ENCODE measurements around the gene NPIPA8.
"Not testable (repeated sequence)": the region's sequence is repeated elsewhere in the genome, so short reads cannot be mapped to it uniquely, and the experiment has no call there.

The NPIPA8 gene

GRCh38 chr16:18336636-18337035 lies at the start of gene NPIPA8:
Gene NPIPA8 (minus strand): TSS chr16:18336736. CDS start chr16:18332662, 4,074 bp downstream.
- DNase-seq (ENCODE audit: low spot score), result not testable (repeated sequence)

- DNase-seq (ENCODE audit: low spot score), result not testable (repeated sequence)
Observed at GRCh38 chr16:18385285-18385684, 48.7 kb upstream of the NPIPA8 start.

DNA sequence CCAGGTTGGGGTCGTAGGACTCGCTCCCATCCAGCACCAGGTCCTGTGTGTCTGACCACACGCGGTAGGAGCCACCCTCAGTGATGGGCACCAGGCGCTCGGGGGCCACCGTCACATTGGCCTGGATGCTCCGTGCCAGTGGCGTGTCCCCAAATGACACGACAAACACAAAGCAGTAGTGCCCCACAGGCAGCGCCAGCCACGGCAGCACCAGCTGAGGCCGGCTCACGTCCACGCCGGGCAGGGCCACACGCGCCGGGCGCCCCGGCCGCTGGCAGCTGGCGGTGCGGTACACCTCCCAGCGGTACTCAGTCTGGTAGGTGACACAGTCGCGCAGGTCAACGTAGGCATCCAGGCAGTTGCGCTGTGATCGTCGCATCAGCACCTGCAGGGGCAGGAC lies 48.3 kb upstream of the NPIPA8 start:
- not testable (repeated sequence) for DNase-seq (ENCODE audit: low spot score)

DNA sequence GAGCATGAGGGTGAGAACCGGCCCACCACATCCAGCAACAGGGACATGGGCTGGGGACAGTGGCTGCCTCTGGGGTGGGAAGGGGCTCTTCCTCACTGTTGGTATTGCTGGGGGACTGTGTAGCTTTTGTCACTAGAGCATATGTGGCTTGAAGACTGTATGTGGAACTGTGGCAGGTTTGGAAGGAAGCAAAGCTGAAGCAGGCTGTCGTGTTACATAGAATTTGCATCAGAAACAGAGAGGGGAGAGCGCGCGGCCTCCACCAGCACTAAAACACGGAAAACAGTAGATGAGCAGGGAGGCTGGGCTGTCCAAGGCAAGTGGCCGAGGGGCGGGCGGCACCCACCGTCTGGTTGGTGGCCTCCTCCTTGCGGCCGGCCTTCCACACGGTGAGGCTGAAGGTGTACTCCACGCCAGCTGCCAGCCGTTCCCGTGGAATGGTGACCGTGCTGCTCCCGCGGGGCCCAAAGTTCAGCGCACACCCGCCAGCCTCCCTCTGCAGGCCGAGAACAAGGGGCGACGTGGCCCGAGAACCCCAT lies 47.6 kb upstream of the NPIPA8 start:
- not testable (repeated sequence) for DNase-seq (ENCODE audit: low spot score)

DNA sequence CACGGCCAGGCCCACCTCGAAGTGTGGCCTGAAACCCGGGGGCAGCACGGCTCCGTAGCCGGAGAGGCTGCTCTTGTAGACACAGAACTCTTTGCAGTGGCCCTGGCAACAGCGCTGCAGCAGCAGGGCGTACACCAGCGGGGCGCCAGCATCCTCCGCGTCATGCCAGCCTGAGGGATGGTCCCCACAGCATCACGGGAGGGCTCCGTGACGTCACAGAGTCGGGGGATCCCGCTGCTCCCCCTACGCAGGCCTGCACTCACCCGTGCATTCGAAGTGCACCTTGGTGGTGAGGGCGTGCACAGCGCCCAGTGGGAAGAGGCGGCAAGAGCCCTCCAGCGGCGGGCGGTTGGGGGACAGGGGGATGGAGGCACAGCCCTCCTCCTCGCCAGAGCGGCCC lies 46.2 kb upstream of the NPIPA8 start:
- not testable (repeated sequence) for DNase-seq (ENCODE audit: low spot score)

GRCh38 chr16:18347742-18348141 lies 11.2 kb upstream of the NPIPA8 start:
- DNase-seq (ENCODE audit: low spot score), result not testable (repeated sequence)

GRCh38 chr16:18346993-18347392 lies 10.5 kb upstream of the NPIPA8 start:
- not testable (repeated sequence) for DNase-seq (ENCODE audit: low spot score)

- not testable (repeated sequence) for DNase-seq (ENCODE audit: low spot score)
Observed at GRCh38 chr16:18344634-18345033, 8.1 kb upstream of the NPIPA8 start.

GRCh38 chr16:18341986-18342385 lies 5.5 kb upstream of the NPIPA8 start:
- not testable (repeated sequence) for DNase-seq (ENCODE audit: low spot score)

- not testable (repeated sequence) for DNase-seq (ENCODE audit: low spot score)
Observed at GRCh38 chr16:18341417-18341960, 5.0 kb upstream of the NPIPA8 start.

GRCh38 chr16:18339210-18339609 lies 2.7 kb upstream of the NPIPA8 start:
- not testable (repeated sequence) for DNase-seq (ENCODE audit: low spot score)

GRCh38 chr16:18311811-18312210 lies 24.7 kb downstream of the NPIPA8 start:
- DNase-seq (ENCODE audit: low spot score), result not testable (repeated sequence)

- not testable (repeated sequence) for DNase-seq (ENCODE audit: low spot score)
Observed at GRCh38 chr16:18309159-18309558, 27.4 kb downstream of the NPIPA8 start.

DNA sequence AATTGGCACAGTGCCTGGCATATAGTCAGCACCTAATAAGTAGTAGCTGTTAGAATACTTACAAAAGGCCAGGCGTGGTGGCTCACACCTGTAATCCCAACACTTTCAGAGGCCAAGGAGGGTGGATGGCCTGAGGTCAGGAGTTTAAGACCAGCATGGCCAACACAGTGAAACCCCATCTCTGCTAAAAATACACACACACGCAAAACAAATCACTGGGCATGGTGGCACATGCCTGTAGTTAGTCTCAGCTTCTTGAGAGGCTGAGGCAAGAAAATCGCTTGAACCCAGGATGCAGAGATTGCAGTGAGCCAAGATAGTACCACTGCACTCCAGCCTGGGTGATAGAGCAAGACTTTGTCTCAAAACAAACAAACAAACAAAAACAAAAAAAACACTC lies 29.3 kb downstream of the NPIPA8 start:
- not testable (repeated sequence) for DNase-seq (ENCODE audit: low spot score)

DNA sequence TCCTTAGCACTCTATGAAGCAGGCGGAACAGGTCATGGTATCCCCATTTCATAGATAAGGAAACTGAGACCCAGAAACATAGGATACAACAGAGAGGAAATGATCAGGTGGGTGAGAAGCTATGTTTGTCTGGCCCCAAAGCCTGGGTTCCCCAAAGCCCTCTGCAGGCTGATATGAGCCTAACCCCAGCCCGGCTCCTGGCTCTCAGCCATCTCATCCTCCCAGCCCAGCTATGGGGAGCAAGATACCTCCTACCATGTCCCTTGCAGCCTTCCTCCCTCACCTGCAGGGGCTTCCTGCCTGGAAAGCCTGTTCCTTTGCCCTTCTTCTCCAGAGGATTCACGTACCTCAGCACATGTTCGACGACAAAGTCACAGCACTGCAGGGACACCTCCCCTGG lies 30.5 kb downstream of the NPIPA8 start:
- not testable (repeated sequence) for DNase-seq (ENCODE audit: low spot score)

- not testable (repeated sequence) for DNase-seq (ENCODE audit: low spot score)
Observed at GRCh38 chr16:18303059-18303706, 33.4 kb downstream of the NPIPA8 start.

DNA sequence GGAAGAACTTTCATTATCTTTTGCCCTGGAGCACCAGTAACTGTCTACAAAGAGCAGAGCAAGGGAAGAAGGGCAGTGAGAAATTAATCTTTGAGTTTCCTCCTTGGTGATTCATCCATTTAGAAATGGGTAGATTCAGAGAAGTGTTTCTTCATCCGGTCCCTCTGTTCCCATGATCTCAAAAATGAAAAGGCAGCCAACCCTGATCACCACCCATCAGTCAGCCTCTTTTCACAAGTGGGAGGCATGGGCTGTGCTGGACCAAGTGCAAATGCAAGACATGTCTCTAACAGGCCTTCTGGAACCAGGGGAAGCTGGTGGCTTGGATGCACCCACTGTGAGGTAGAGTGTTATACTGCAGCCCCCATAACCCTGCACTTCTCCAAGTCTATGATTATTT lies 38.8 kb downstream of the NPIPA8 start:
- DNase-seq (ENCODE audit: low spot score), result not testable (repeated sequence)

- DNase-seq (ENCODE audit: low spot score), result not testable (repeated sequence)
Observed at GRCh38 chr16:18296931-18297330, 39.6 kb downstream of the NPIPA8 start.

DNA sequence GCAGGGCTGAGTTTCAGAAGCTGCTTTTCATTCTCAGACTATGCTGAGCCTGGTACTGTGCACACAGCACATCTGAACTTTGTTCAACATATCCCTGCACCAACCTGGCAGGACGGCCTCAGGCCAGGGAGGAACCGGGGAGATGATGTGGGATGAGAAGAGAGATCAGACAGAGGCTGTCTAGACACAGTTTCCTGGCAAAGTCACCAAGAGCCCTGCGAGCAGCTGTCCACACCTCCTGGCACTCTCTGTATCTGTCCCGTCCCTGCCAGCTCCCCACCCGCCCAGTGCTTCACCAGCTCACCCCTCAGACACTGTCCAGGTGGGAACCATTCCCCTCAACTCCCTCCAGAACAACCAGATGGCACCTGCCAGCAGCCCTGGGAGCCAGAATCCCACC lies 42.2 kb downstream of the NPIPA8 start:
- not testable (repeated sequence) for DNase-seq (ENCODE audit: low spot score)

- not testable (repeated sequence) for DNase-seq (ENCODE audit: low spot score)
Observed at GRCh38 chr16:18293337-18293956, 43.1 kb downstream of the NPIPA8 start.

- DNase-seq (ENCODE audit: low spot score), result not testable (repeated sequence)
Observed at GRCh38 chr16:18290959-18291358, 45.6 kb downstream of the NPIPA8 start.

DNA sequence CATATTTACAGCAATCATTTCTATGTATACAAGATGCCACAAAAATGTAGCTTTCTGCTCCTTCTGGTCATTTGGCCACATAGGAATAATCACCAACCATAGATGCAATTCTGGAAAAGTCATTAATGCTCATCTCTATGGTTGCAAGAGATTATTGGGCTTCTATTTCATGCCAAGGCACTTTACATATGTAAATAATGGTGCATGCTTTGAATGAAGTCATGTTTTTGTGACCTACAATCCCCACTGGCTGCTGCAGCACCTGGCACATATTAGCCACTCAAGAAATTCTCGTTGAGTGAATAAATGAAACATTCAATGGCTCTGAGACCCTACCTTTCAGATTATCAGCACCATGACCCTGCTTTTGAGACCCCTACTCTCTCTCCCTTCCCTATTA lies 50.2 kb downstream of the NPIPA8 start:
- not testable (repeated sequence) for DNase-seq (ENCODE audit: low spot score)

DNA sequence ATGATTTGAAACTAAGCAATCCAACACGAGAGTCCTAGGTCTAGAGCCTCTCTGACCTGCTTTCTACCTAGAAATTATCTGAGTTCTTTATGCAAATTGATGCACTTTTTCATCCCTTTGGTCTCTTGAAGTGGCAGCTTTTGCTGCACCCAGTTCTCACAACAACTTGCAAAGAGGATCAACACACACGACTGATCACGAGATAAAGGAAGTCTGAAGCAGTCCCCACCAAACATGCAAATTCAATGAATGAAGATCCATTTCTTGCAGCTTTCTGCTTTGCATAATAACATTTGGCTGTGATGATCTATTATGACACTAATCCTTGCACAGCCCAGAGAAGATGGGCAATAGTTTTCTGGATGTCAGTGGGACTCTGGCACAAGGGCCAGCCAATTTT lies 56.2 kb downstream of the NPIPA8 start:
- not testable (repeated sequence) for DNase-seq (ENCODE audit: low spot score)

Measured in D341Med (cell line).